CD4-positive, alpha-beta memory T cell (primary cell): Measurements from ENCODE around the gene PPM1A. TPM values are rescaled to one million over a fixed set of nuclear protein-coding genes. Genes with fewer than 3 reads are reported as not detected.

Experiments
- CTCF ChIA-PET: fragments of 350-600 bp; sonication (Branson Sonifier 250); formaldehyde crosslinking; loops from one replicate; lab custom pipeline; 2021; ENCODE audit warnings: inconsistent platforms; ENCODE audit not compliant: partially characterized antibody; lab: Charles Lee
- POLR2A ChIA-PET: fragments of 350-600 bp; sonication (Branson Sonifier 250); formaldehyde crosslinking; loops from one replicate; lab custom pipeline; 2021; ENCODE audit not compliant: partially characterized antibody; lab: Charles Lee
- DNase-seq, 5 donors: peaks; one replicate each; pipeline versions ENCODE4 v3.0.0 to v3.0.0-alpha.2; 2020 to 2022; ENCODE audit warnings: mixed read lengths in 1 of 5
- H3K27ac ChIP-seq: one replicate; pipeline ENCODE4 v1.7.0; 2013; ENCODE audit warnings: low read depth, low read length
- H3K27me3 ChIP-seq: 2 replicates; pipeline ENCODE4 v1.7.0; 2013; ENCODE audit warnings: mild to moderate bottlenecking, low read length, moderate library complexity; ENCODE audit not compliant: insufficient read depth
- H3K36me3 ChIP-seq: 2 replicates; pipeline ENCODE4 v1.7.0; 2013; ENCODE audit warnings: mild to moderate bottlenecking, low read length, moderate library complexity; ENCODE audit not compliant: insufficient read depth
- H3K4me1 ChIP-seq: 2 replicates; pipeline ENCODE4 v1.7.0; 2013; ENCODE audit warnings: mild to moderate bottlenecking, low read length, moderate library complexity; ENCODE audit not compliant: insufficient read depth
- H3K4me3 ChIP-seq, 2 donors: one replicate each; pipeline ENCODE4 v1.7.0; 2013; ENCODE audit warnings: low read length in 2 of 2, mild to moderate bottlenecking in 1 of 2
- H3K9me3 ChIP-seq, 2 donors: one replicate each; pipeline ENCODE4 v1.7.0; 2013; ENCODE audit warnings: low read length in 2 of 2, control low read depth in 1 of 2; ENCODE audit not compliant: control insufficient read depth in 1 of 2
- H3K27ac Mint-ChIP-seq, 7 donors: one replicate each; pipeline ENCODE4 v1.8.0; 2020 to 2021; ENCODE audit warnings: mixed read lengths in 7 of 7, mild to moderate bottlenecking in 6 of 7, inconsistent platforms in 3 of 7, moderate library complexity in 3 of 7
- H3K27me3 Mint-ChIP-seq, 2 donors: one replicate each; pipeline ENCODE4 v1.8.0; 2020 to 2021; ENCODE audit warnings: mixed read lengths in 2 of 2
- H3K36me3 Mint-ChIP-seq, 2 donors: one replicate each; pipeline ENCODE4 v1.8.0; 2020 to 2021; ENCODE audit warnings: mixed read lengths in 2 of 2, inconsistent platforms in 1 of 2, mild to moderate bottlenecking in 1 of 2
- H3K4me1 Mint-ChIP-seq, 4 donors: one replicate each; pipeline ENCODE4 v1.8.0; 2020 to 2021; ENCODE audit warnings: mixed read lengths in 4 of 4, mild to moderate bottlenecking in 1 of 4
- H3K4me3 Mint-ChIP-seq, 8 donors: one replicate each; pipeline ENCODE4 v1.8.0; 2020 to 2021; ENCODE audit warnings: mixed read lengths in 8 of 8, mild to moderate bottlenecking in 7 of 8, moderate library complexity in 6 of 8, inconsistent platforms in 3 of 8
- H3K9me3 Mint-ChIP-seq, 8 donors: one replicate each; pipeline ENCODE4 v1.8.0; 2020 to 2021; ENCODE audit warnings: mixed read lengths in 8 of 8, mild to moderate bottlenecking in 5 of 8, inconsistent platforms in 3 of 8, moderate library complexity in 1 of 8
- intact Hi-C: fragments of 100-400 bp; cut with micrococcal nuclease; formaldehyde crosslinking; loops from one replicate; pipeline ENCODE4 v1.15.1; 2023
- polyA plus RNA-seq, 2 donors: library from polyadenylated mRNA; unstranded; fragments of 300-500 nt; fragmentation: Illumina TruSeq; gene quantifications; one replicate each; pipeline ENCODE4 v1.2.3, GENCODE V29; 2021
- total RNA-seq, 2 experiments: library from RNA; stranded (reverse); gene quantifications; one replicate each; pipeline ENCODE4 v1.2.3, GENCODE V29; 2021

The PPM1A gene
- total and polyA plus RNA-seq, 4 experiments from 2014 or later: 14.8 to 48.5 (median 33.6) TPM

DNA sequence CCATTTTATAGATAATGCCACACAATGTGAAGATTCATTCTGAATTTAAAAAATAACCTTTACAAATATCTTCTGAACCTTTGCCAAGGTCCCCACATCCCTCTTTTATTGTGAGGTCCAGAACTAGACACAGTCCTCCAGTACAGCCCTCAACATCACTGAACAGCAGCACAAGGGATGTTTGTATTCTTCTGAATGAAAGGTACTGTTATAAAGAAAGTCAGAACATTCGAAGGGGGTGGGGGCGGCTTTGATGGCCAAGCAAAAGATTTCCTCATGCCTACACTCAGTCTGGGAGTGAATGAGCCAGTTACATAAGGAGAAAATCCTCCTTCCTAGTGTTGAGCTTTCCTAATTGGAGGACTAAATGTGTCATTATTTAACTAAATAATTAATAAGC, 77.3 kb downstream of the PPM1A start:
- Mint-ChIP-seq H3K4me3 (no peak overlapping the region), H3K27me3 (peaks cover 2 to 22% of the 10 kb centered on the region in 2 donors)
- CTCF ChIA-PET: interaction anchor here (2.9 kb wide), 2 partner anchors 12 to 23 kb away, joined by 7 to 11 read pairs; no protein-coding TSS in a partner anchor

DNA sequence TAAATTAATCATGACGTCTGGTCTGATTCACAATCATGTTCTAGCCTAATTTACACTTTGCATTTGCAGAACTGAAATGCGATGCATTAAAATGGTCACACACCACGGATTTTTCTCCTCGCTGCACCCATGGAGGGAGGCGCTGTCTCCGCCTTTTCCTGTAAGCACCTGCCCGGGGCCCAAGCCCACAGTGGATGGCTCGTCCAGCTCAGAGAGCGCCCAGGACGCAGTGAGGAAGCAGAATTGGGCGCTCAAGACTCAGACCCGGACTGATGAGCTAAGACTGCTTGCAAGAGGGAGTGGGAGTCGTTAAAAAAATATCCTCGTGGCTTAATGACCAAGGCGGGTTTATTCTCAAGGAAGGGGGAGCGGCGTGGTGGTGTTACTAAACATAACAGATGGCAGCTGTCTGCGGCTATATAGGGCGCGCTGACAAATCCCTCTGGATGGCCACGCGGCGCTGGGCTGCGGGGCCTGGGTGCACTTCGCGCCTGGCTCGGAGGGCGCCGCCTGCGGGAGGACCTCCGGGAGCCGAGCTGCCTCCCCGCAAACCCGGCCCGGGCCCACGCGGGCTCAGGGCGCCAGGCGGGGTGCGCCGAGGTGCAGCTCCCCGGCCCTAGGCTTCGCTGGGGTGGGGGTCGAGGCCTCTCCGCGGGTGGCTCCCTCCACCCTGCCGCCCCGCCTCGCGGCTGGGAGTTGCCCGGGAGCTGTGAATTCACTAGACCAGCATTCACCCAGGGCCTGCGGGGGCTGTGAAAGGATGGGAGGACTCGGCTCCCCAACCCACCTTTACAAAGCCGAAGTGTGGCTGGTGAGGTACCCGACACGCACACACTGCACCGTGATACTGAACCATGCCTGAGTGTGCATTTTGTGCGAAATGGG, 78.7 kb downstream of the PPM1A start:
- POLR2A ChIA-PET: interaction anchor here (1.3 kb wide), 2 partner anchors 79 to 163 kb away, joined by 3 to 12 read pairs; partner anchors contain the start of genes DHRS7 and PPM1A
- peak in 4 of 5 donors; percentile 19 to 43 (median 24) for DNase-seq
- H3K36me3 Mint-ChIP-seq: peaks cover 0 to 9% of the 10 kb centered on the region in 2 donors
- Histone ChIP-seq H3K4me3 (peak overlapping the region in 1 of 2 donors; percentile 38), H3K9me3 (no peaks in the 10 kb centered on the region), H3K4me1 (peaks cover 17% of the 10 kb centered on the region), H3K36me3 (no peaks in the 10 kb centered on the region), H3K27me3 (no peaks in the 10 kb centered on the region), H3K27ac (no peak overlapping the region)
- intact Hi-C loops: loop anchor here (1.0 to 10.0 kb wide), 2 partner anchors 157 to 236 kb away; partner anchors contain the start of genes C14orf39 and PCNX4
- H3K4me1 Mint-ChIP-seq: peaks cover 15 to 28% (median 21%) of the 10 kb centered on the region in 4 donors
- H3K27me3 Mint-ChIP-seq: peaks cover 2 to 30% of the 10 kb centered on the region in 2 donors
- CTCF ChIA-PET: interaction anchor here (0.8 to 2.9 kb wide), 8 partner anchors 11 to 80 kb away, joined by 3 to 11 read pairs (median 4); partner anchors contain the start of gene PPM1A
- peak overlapping the region in 6 of 7 donors; percentile 39 to 91 (median 72) for H3K27ac Mint-ChIP-seq
- H3K9me3 Mint-ChIP-seq: peaks cover 0 to 4% (median 0%) of the 10 kb centered on the region in 8 donors
- H3K4me3 Mint-ChIP-seq: peak overlapping the region; percentile 84 to 94 (median 92)

More for the DNA sequence above, 77.3 kb downstream of the PPM1A start:
- Mint-ChIP-seq H3K27ac (no peak overlapping the region), H3K4me1 (peaks cover 9 to 17% (median 13%) of the 10 kb centered on the region in 4 donors), H3K9me3 (peaks cover 0 to 3% (median 0%) of the 10 kb centered on the region in 8 donors), H3K36me3 (peaks cover 0 to 3% of the 10 kb centered on the region in 2 donors)
- Histone ChIP-seq H3K9me3 (no peaks in the 10 kb centered on the region), H3K4me3 (no peak overlapping the region), H3K27ac (no peak overlapping the region), H3K4me1 (peaks cover 7% of the 10 kb centered on the region), H3K36me3 (no peaks in the 10 kb centered on the region), H3K27me3 (no peaks in the 10 kb centered on the region)
- intact Hi-C loops: loop anchor here (10.0 kb wide), 1 partner anchor 159 kb away; the partner anchor contains the start of gene C14orf39
- no peak for DNase-seq
- POLR2A ChIA-PET: interaction anchor here (1.2 kb wide), 1 partner anchor 78 kb away, joined by 4 read pairs; the partner anchor contains the start of gene PPM1A

DNA sequence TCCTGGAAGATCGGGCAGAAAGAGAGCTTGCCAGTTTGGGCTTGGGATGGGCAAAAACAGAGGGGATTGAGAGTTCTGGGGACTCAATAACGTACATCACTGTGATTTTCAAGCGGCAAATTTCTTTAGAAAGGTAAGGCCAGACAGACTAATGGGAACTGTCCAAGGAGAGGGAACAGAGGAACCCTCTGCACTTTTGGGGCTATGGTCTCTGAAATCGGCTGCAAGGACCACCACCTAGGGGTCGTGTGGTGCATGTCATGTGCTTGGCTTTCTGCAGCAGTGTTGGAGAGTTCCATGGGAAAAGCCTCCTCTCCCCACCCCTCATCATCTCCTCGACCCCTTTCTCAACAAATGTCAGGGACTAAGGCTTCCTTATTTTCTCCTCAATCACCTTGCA, 79.6 kb downstream of the PPM1A start:
- Histone ChIP-seq H3K4me1 (peaks cover 21% of the 10 kb centered on the region), H3K36me3 (no peaks in the 10 kb centered on the region), H3K27me3 (no peaks in the 10 kb centered on the region), H3K9me3 (no peaks in the 10 kb centered on the region), H3K27ac (no peak overlapping the region), H3K4me3 (no peak overlapping the region)
- Mint-ChIP-seq H3K4me1 (peaks cover 19 to 33% (median 26%) of the 10 kb centered on the region in 4 donors), H3K9me3 (peaks cover 0 to 4% (median 0%) of the 10 kb centered on the region in 8 donors), H3K27ac (peak overlapping the region in 1 of 7 donors; percentile 55), H3K27me3 (peaks cover 4 to 33% of the 10 kb centered on the region in 2 donors), H3K4me3 (peak overlapping the region in 6 of 8 donors; percentile 25 to 61 (median 37)), H3K36me3 (peaks cover 0 to 9% of the 10 kb centered on the region in 2 donors)
- POLR2A ChIA-PET: interaction anchor here (1.3 kb wide), 2 partner anchors 80 to 164 kb away, joined by 3 to 12 read pairs; partner anchors contain the start of genes DHRS7 and PPM1A
- intact Hi-C loops: loop anchor here (10.0 kb wide), 1 partner anchor 156 kb away; the partner anchor contains the start of gene C14orf39
- CTCF ChIA-PET: interaction anchor here (1.3 to 2.9 kb wide), 4 partner anchors 10 to 80 kb away, joined by 4 to 11 read pairs (median 6); partner anchors contain the start of gene PPM1A
- DNase-seq: no peak

DNA sequence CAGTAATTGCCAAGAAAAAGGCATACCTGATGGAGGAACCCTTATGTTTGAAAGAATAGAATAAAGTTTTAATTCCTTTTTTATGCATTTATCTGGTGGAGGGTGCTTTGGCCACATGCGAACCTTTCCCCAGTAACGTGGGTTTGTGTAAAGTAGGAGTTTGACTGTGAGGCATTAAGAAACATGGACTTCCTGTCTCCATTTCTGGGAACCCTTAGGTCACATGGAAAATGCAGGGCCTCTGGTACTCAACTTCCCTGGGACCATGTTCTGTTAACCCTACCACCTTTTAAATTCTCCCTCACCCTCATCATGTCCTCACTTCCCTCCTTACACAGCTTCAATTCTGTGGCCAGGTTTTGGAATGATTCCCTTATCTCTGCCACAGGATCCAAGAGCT, 80.3 kb downstream of the PPM1A start:
- Mint-ChIP-seq H3K9me3 (peaks cover 0 to 4% (median 0%) of the 10 kb centered on the region in 8 donors), H3K27me3 (peaks cover 8 to 34% of the 10 kb centered on the region in 2 donors), H3K4me1 (peaks cover 19 to 33% (median 26%) of the 10 kb centered on the region in 4 donors), H3K36me3 (peaks cover 0 to 9% of the 10 kb centered on the region in 2 donors), H3K27ac (peak overlapping the region in 2 of 7 donors; percentile 28 to 54), H3K4me3 (peak overlapping the region in 2 of 8 donors; percentile 4 to 63)
- Histone ChIP-seq H3K9me3 (no peaks in the 10 kb centered on the region), H3K4me1 (peaks cover 21% of the 10 kb centered on the region), H3K36me3 (no peaks in the 10 kb centered on the region), H3K4me3 (no peak overlapping the region), H3K27ac (no peak overlapping the region), H3K27me3 (no peaks in the 10 kb centered on the region)
- DNase-seq: no peak
- ChIA-PET POLR2A (interaction anchor here (3.8 kb wide), 1 partner anchor 81 kb away, joined by 30 read pairs; the partner anchor contains the start of gene PPM1A), CTCF (interaction anchor here (0.9 to 1.1 kb wide), 3 partner anchors 21 to 79 kb away, joined by 3 read pairs; no protein-coding TSS in a partner anchor)
- intact Hi-C loops: loop anchor here (10.0 kb wide), 1 partner anchor 156 kb away; the partner anchor contains the start of gene C14orf39

DNA sequence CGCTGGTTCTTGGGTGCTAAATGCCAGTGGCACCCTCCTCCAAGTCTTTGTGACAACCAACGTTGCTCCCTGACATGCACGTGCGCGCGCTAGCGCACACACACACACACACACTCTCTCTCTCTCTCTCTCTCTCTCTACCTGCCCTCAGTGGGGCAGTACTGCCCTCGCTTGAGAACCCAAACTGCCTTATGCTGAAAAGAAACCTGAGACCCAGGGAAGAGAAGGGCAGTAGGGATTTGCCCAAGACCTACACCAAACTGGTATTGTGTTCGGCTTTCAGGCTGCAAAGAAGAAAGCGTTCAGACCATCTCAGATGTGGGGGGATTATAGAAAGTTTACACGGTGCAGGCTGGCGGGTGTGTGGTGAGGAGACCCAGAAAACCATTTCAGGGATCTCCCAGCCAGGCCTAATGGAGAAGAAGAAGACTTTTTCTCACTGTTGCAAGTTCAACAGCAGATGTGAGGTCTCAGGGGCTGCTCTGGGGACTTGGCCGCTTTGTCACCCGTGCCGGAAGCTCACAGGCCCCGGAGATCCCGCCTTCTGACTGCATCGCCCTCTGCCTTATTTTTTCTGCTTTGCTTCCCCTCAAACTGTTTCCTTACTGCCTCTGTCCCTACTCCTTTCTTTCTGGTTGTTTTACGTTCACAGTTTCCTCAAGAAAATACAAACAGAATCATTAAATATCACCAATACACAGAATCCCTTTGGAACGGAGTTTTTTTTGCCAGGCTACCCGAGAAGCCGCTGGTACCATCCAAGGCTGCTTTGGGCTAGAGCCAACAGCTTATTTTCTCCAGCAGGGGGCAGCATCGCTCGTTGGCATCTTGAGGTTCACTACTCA, 82.4 kb downstream of the PPM1A start:
- Histone ChIP-seq H3K27ac (peak overlapping the region; percentile 33), H3K4me3 (peak overlapping the region; percentile 58 to 84)

More for the DNA sequence above, 82.4 kb downstream of the PPM1A start:
- ChIA-PET POLR2A (interaction anchor here (1.1 to 3.8 kb wide), 2 partner anchors 83 to 239 kb away, joined by 4 to 30 read pairs; partner anchors contain the start of gene PPM1A), CTCF (interaction anchor here (0.7 to 3.4 kb wide), 39 partner anchors 9 to 922 kb away, joined by 3 to 24 read pairs (median 4); partner anchors contain the start of genes DHRS7 and PPM1A)
- Histone ChIP-seq H3K27me3 (no peaks in the 10 kb centered on the region), H3K36me3 (no peaks in the 10 kb centered on the region), H3K9me3 (no peaks in the 10 kb centered on the region), H3K4me1 (peaks cover 21% of the 10 kb centered on the region)
- Mint-ChIP-seq H3K27ac (peak overlapping the region; percentile 75 to 98 (median 95)), H3K4me3 (peak overlapping the region; percentile 93 to 100 (median 98)), H3K36me3 (peaks cover 0 to 9% of the 10 kb centered on the region in 2 donors), H3K4me1 (peaks cover 19 to 33% (median 26%) of the 10 kb centered on the region in 4 donors), H3K27me3 (peaks cover 9 to 42% of the 10 kb centered on the region in 2 donors), H3K9me3 (peaks cover 0 to 4% (median 0%) of the 10 kb centered on the region in 8 donors)
- DNase-seq: peak; percentile 70 to 77 (median 75)
- intact Hi-C loops: loop anchor here (1.0 to 10.0 kb wide), 6 partner anchors 34 to 921 kb away; no protein-coding TSS in a partner anchor
